Retinal pigment epithelial cell (primary cell): ENCODE data around the gene BCAP31.

Experiments
- DNase-seq: peaks from one replicate; pipeline ENCODE4 v3.0.0-alpha.2; 2010; ENCODE audit warnings: low read depth
- H3K4me3 ChIP-seq: 2 replicates; pipeline ENCODE4 v1.5.1; 2011; ENCODE audit warnings: mild to moderate bottlenecking, low read length, control low read depth, moderate library complexity
- TF ChIP-seq, protein P1 (sequence below): conservative IDR thresholded peaks from 2 replicates; pipeline ENCODE4 v1.5.1; 2011; ENCODE audit warnings: low read depth, low read length, control low read depth, inconsistent platforms

BCAP31 gene

DNA sequence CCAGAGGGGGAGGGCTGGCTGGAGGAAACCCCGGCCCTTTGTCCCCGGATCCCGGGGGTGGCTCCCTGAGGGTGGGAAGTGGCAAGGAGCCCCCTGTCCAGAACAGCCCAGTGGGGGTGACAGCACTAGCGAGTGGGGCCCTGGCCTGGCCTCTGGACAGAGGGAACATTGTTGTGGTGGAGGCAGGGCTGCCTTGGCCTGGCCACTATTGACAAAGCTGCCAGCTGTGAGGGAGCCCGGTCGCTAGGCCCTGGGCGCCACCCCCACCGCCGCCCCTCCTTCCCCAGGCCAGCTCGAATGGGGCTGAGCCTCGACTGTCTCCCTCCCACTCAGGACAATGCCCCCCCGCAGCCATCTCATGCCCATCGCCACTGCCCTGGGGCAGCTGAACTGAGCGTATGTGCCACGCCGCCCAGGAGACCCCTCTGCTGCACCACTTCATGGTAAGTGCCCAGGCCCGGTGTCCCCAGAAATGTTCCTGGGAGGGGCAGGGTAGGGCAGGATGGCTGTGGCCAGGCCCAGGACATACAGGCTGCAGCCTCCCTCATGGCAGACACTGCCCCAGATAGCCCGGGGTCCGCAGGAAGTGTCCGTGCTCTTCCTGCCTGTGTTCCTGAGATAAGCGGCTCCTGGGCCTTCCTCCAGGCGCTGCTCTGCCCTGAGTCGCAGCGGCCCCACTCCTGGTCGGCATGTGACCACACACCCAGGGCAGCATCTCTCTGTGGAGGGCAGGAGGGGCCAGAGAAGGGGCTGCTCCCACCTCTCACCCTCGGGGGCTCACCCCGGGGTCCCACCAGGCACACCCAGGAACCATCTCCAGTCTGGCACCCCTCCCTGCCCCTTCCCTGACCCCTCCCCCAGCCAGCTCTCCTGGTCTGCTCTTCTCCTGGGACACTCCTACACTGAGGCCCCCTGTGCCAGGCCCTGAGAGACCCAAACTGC lies 41.2 kb upstream of the BCAP31 start:
- TF ChIP-seq, protein P1, sequence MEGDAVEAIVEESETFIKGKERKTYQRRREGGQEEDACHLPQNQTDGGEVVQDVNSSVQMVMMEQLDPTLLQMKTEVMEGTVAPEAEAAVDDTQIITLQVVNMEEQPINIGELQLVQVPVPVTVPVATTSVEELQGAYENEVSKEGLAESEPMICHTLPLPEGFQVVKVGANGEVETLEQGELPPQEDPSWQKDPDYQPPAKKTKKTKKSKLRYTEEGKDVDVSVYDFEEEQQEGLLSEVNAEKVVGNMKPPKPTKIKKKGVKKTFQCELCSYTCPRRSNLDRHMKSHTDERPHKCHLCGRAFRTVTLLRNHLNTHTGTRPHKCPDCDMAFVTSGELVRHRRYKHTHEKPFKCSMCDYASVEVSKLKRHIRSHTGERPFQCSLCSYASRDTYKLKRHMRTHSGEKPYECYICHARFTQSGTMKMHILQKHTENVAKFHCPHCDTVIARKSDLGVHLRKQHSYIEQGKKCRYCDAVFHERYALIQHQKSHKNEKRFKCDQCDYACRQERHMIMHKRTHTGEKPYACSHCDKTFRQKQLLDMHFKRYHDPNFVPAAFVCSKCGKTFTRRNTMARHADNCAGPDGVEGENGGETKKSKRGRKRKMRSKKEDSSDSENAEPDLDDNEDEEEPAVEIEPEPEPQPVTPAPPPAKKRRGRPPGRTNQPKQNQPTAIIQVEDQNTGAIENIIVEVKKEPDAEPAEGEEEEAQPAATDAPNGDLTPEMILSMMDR = no peak
- H3K4me3 ChIP-seq = peak overlapping the region; percentile 50
- DNase-seq = no peak

GRCh38 chrX:153764786-153765137 lies 40.6 kb upstream of the BCAP31 start:
- DNase-seq = no peak
- TF ChIP-seq, protein P1 = no peak
- peak overlapping the region; percentile 50 for H3K4me3 ChIP-seq

- TF ChIP-seq, protein P1 = peak; percentile 78
- DNase-seq = peak; percentile 30
- H3K4me3 ChIP-seq = peak within 1 kb of the TSS; percentile 50
Measured at GRCh38 chrX:153763989-153764755, 40.0 kb upstream of the BCAP31 start, which contains the start of gene PLXNB3. PLXNB3 (plus strand) TSS chrX:153764249; CDS start chrX:153765536, 1,287 bp downstream.

DNA sequence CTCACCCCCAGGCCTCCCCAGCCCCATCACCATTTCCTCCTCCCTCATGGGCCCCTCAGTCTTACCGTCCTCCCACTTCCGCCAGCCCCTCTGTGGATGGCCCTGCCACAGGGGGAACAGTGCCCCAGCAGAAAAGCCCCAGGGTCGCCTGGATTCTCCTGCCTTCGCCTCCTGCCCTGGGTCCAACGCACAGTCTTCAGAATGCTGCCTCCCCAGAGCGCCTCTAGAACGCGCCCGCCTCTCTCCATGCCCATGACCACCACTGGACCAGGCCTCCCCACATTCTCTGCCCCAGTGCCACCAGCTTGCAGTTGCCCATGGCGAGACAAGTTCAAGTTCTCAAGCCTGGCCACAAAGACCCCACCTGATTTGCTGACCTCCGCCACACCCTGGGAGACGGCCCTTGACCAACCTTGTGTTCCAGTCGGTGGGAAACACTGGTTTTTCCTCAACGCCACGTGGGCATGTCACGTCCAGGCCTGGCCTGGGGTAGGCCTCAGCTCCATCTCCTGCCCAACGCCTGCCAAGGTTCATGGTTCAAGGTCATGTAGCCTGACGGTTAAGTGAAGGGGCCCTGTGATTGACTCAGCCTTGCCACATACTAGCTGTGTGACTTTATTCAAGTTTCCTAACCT lies 39.2 kb upstream of the BCAP31 start:
- TF ChIP-seq, protein P1 = no peak
- no peak for DNase-seq
- H3K4me3 ChIP-seq = no peak overlapping the region

DNA sequence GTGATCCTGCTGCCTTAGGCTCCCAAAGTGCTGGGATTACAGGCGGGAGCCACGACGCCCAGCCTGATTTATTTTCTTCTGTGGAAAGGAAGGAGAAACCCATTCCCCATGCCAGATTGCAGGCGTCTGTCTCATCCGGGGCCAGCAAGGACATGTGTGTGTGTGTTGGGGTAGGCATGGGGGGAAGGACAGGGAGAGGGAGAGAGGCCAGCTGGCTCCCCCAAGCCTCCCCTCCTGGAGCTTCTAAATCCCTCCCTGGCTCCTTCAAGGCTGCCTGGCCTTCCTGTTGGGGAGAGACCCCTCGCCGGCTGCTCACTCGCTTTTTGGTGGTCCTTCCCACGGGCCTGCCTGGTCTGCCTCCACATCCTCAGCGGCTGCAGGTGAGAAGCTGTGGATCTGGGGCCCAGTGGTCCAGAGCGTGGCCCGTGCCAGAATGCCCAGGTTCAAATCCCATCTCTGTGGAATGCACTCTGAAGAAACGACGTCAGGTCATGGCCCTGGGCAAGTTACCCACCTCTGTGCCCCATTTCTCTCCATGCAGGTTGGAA lies 38.5 kb upstream of the BCAP31 start:
- DNase-seq = no peak
- TF ChIP-seq, protein P1 = no peak
- H3K4me3 ChIP-seq = no peak overlapping the region

- TF ChIP-seq, protein P1 = no peak
- H3K4me3 ChIP-seq = no peak overlapping the region
- no peak for DNase-seq
Measured at GRCh38 chrX:153761863-153762262, 37.7 kb upstream of the BCAP31 start.
